IMR-90 (cell line): ENCODE data around the gene CTAG1B.

Experiments
- POLR2A ChIP-seq: IDR thresholded peaks from 2 replicates; pipeline ENCODE4 v1.6.1; 2012; ENCODE audit warnings: mild to moderate bottlenecking, low read depth, low read length
- RAD21 ChIP-seq: IDR thresholded peaks from 2 replicates; pipeline ENCODE4 v1.6.1; 2012; ENCODE audit warnings: low read length, improper control_type of control experiment
- TF ChIP-seq, protein P1 (sequence below): conservative IDR thresholded peaks from 2 replicates; pipeline ENCODE4 v1.5.1; 2012; ENCODE audit warnings: mild to moderate bottlenecking, low read depth, low read length, improper control_type of control experiment

- no peak for TF ChIP-seq RAD21
- no peak for TF ChIP-seq POLR2A
- TF ChIP-seq, protein P1, sequence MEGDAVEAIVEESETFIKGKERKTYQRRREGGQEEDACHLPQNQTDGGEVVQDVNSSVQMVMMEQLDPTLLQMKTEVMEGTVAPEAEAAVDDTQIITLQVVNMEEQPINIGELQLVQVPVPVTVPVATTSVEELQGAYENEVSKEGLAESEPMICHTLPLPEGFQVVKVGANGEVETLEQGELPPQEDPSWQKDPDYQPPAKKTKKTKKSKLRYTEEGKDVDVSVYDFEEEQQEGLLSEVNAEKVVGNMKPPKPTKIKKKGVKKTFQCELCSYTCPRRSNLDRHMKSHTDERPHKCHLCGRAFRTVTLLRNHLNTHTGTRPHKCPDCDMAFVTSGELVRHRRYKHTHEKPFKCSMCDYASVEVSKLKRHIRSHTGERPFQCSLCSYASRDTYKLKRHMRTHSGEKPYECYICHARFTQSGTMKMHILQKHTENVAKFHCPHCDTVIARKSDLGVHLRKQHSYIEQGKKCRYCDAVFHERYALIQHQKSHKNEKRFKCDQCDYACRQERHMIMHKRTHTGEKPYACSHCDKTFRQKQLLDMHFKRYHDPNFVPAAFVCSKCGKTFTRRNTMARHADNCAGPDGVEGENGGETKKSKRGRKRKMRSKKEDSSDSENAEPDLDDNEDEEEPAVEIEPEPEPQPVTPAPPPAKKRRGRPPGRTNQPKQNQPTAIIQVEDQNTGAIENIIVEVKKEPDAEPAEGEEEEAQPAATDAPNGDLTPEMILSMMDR = no peak
Measured at GRCh38 chrX:154657226-154657805, 38.2 kb upstream of the CTAG1B start.
